HG03097 (cell line): ENCODE results near the gene PRR36.
A peak's percentile ranks its signal among the peaks of the same experiment; 100 is the strongest.

Experiments used
- ATAC-seq: cut with Tn5 transposase; IDR thresholded peaks from one replicate; pipeline ENCODE4 v1.9.1; 2021; ENCODE audit not compliant: unreplicated experiment, low FRiP score

The PRR36 gene

GRCh38 chr19:7914099-7914498, 39.9 kb upstream of the PRR36 start:
- no peak for ATAC-seq

DNA sequence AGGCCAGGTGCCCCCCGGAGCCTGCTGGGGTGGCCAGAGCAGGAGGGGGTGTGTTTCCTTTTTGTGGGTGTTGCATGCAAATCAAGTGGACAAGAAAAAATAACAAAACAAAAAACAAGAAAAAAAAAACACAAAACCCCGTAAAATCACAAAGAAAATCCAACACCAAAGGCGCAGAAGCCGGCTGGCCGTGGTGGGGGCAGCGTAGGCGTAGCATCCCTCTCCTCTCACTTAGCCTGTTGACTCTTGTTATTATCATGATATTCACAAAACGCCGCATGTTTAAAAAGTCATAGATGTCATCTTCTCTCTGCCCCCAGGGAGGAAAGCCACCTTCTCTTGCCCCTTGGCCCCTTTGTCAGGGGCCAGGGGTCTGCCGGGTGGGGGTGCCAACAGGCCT, 39.5 kb upstream of the PRR36 start:
- ATAC-seq: no peak

DNA sequence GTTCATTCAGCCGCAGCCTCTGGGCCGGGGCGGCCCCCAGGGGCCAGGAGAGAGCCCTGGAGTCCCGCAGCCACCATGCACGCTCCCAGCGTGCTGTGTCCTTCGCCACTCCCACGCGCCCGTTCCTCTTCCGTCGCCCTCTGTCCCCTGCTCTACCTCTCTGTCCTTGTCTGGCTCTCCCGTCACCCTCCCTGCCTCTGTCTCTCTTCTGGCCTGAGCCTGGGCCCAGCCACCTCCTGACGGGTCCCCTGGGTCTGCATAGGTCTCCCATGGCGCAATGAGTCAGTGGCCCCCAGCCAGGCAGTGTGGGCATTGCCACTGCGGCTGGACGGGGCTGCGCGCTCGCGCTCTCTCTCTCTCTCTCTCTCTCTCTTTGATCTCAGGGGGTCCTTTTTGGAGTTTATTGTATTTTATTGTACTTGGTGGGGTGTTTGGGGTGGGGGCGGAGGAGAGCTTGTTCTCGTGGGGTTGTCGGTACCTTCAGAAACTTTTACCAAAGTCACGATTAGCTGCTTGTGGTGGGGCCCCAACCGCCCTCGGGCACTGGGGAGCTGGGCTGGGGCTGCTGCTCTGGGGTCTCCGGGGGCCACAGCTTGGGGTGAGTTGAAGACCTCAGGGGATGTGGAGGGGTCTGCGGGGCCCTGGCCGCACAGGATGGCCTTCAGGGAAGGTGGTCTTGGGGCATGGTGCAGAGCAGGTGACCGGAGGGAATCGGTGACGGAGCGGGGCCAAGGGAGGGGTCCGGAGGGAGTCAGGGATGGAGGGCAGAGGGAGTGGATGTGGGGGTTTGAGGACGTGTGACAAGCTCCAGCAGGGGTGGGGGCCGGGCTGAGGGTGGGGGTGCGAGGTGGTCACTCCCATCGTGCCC, 38.7 kb upstream of the PRR36 start:
- no peak for ATAC-seq

GRCh38 chr19:7912144-7912696, 38.0 kb upstream of the PRR36 start:
- ATAC-seq: no peak

- ATAC-seq: no peak
Observed at GRCh38 chr19:7911508-7912143, 37.4 kb upstream of the PRR36 start.

DNA sequence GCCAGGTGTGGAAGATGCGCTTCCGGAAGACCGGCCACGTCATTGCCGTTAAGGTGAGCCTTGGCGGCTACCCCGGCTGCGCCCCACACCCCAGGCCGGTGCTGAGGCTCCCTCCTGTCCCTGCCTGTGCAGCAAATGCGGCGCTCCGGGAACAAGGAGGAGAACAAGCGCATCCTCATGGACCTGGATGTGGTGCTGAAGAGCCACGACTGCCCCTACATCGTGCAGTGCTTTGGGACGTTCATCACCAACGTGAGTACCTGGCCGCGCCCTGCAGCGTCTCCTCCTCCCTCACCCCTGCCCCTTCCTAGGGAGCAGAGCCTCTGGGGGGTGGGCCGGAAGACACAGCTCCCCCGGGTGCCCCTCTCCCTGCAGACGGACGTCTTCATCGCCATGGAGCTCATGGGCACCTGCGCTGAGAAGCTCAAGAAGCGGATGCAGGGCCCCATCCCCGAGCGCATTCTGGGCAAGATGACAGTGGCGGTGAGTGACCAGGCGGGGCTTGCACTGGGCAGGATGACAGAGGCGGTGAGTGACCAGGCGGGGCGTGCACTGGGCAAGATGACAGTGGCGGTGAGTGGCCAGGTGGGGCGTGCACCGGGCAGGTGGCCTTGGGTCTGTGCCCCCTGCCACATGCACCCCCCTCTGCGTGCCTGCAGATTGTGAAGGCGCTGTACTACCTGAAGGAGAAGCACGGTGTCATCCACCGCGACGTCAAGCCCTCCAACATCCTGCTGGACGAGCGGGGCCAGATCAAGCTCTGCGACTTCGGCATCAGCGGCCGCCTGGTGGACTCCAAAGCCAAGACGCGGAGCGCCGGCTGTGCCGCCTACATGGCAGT, 36.4 kb upstream of the PRR36 start:
- ATAC-seq: no peak

GRCh38 chr19:7909471-7910067, 35.4 kb upstream of the PRR36 start:
- ATAC-seq: no peak

GRCh38 chr19:7908742-7909461, 34.7 kb upstream of the PRR36 start:
- ATAC-seq: no peak

- ATAC-seq: no peak
Observed at GRCh38 chr19:7908078-7908699, 34.0 kb upstream of the PRR36 start.

- ATAC-seq: no peak
Observed at GRCh38 chr19:7907544-7907943, 33.4 kb upstream of the PRR36 start.

DNA sequence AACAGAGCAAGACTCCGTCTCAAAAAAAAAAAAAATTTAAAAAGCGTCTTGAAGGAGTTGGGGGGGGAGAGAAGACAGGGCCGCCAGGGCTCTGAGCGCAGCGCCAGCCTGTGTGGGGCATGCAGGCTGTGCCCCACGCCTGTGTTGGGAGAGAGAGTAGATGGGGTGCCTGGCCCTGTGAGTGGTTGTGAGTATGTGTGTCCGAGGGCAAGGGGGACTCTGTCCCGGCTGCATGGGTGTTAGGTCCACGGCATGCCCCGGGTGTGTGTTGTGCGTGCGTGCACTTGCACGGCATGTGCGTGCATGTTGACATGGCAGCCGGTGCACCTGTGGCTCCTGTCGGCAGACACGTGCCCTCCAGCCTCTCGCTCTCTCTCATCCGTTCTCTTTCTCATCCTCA, 32.9 kb upstream of the PRR36 start:
- ATAC-seq: no peak

DNA sequence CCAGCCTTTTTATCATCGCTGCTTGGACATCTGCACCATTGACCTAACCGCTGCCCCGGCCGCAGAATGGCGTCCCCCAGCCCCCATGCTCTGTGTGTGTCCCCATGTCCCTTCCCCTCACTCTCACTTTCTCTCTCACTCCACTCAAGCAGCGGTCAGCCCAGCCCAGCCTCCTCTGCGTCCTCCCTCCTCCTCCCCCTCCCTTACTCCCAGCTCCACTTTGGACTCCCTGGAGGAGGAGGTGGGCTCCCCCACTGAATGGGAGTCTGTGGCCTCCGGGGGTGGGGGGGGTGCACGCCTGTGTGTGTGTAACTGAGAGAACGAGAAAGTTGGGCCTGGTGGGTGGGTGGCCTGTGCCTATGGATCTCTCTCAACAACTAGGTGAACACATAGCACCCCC, 31.7 kb upstream of the PRR36 start:
- ATAC-seq: no peak

DNA sequence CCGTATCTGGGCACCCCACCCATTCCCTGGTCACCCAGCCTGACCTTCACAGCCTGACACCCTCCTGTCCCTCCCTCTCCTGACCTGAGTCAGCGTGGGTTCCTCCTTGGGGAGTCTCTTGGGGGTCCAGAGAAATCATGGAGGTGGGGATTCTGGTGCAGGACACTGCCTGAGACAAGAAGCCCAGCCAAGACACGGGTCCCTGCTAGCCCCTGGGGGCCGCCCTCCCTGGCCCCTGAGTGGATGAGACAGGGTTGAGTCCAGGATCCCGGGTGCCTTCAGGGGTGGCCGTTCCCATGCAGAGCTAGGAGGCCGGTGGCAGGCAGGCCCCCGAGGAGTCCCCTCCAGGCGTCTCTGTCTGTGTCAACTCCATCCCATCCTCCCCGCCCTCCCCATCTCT, 31.1 kb upstream of the PRR36 start:
- no peak for ATAC-seq

DNA sequence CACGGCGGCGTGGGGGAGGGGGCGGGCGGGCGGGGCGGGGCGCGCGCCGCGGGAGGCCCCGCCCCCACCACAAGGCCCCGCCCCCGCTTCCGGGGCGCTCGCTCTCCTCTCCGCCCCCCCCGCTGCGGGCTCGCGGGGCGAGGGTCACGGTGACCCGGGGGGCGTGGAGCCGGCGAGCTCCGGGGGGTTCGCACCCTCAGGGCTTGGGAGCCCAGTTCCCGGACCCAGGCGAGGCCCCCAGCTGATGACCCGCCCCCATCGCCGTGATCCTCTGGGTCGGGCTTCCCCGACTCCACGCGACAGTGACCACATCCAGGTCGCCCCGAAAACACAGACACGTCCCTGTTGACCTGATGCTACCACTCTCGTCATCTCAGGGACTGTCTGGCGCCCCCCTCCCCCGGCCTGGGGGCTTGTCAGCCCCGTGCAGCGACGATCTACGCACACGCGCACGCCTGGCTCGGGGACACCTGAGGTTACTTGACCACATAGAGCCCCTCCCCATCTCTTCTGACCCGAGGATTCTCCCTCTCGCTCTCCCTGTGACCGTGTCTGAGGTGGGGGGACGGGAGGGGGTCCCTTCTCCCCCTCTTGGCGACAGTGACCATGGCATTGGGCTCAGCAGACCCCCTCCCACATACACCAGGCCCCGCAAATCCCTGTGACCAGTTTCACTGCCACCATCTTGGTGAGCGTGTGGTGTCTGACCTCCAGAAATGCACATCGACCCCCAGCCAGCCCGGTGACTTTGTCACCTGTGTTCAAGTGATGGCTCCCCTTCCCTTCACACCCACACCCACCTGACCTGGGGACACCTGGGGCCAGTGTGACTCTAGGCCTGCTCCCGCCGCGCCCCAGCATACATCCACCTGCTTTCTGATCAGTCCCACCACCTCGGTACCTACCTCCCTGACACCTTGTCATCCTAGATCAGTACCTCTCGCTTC, 30.2 kb upstream of the PRR36 start:
- peak; percentile 30 for ATAC-seq

GRCh38 chr19:7903244-7904073, 29.3 kb upstream of the PRR36 start, which contains the start of gene MAP2K7:
TSS of gene MAP2K7 (plus strand) at chr19:7903877. CDS start at chr19:7903945, 68 bp downstream.
- ATAC-seq: peak; percentile 83

DNA sequence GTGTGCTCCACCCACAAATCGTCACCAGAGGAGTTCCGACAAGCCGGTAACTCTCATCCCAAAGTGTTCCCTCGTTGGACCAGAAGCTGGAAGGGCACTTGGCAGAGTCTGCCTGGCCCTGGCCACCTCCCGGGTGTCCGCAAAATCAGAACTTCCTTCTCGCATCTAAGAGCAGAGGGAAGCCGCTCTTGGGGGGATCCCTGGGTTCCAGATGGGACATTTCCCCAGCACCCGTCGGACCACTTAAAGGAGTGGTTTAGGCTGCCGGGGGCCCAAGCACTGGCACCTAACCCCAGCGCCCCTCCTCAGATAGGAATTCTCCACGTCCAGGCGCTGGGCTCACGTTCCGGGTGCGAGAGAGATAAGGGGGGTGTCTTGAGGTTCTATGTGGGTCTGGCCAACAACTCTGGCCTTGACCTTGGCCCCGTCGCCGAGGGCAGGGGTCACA, 28.6 kb upstream of the PRR36 start:
- no peak for ATAC-seq

DNA sequence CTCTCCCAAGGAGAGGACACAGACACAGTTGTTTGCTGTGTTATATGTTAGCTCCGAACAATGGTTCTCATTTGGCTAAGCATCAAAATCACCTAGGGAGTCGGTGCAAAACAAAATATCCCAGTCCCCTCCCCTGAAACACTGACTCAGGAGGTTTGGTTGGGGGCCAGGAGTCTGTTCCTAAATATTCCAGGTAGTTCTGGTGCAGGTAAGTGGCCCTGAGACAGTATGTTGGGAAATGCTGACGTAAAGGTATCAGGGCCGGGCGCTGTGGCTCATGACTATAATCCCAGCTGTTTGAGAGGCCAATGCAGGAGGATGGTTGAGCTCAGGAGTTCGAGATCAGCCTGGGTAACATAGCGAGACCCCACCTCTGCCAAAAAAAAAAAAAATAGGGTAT, 27.1 kb upstream of the PRR36 start:
- ATAC-seq: no peak
